Keratinocyte (primary cell): ENCODE data around the gene AJAP1. TPM values are rescaled to one million over a fixed set of nuclear protein-coding genes. Genes with fewer than 3 reads are reported as not detected.

Experiments
- DNase-seq: peaks from one replicate; pipeline ENCODE4 v3.0.0-alpha.2; 2011; ENCODE audit warnings: low read depth, missing footprints, low spot score
- FAIRE-seq: peaks from 2 replicates; lab custom pipeline; 2011; peaks lifted over from hg19 to GRCh38; lab: Jason Lieb, UNC
- H2AFZ ChIP-seq: 2 replicates; pipeline ENCODE4 v1.6.0; 2012; ENCODE audit warnings: low read length, control low read depth, inconsistent platforms; ENCODE audit not compliant: control insufficient read depth
- H3K27ac ChIP-seq: 2 replicates; pipeline ENCODE4 v1.5.1; 2011; ENCODE audit warnings: low read length; ENCODE audit not compliant: control insufficient read depth, insufficient read depth
- H3K27me3 ChIP-seq: 3 replicates; pipeline ENCODE4 v1.6.0; 2011; ENCODE audit warnings: low read length; ENCODE audit not compliant: control insufficient read depth, insufficient read depth; ENCODE audit errors: extremely low read depth
- H3K36me3 ChIP-seq, 2 experiments: 2 replicates in 1 of 2; 3 replicates in 1 of 2; pipeline ENCODE4 v1.5.1; 2011; ENCODE audit warnings: low read length in 2 of 2, mild to moderate bottlenecking in 1 of 2; ENCODE audit not compliant: control insufficient read depth in 2 of 2, insufficient read depth in 2 of 2; ENCODE audit errors: extremely low read depth in 1 of 2
- H3K4me1 ChIP-seq: 3 replicates; pipeline ENCODE4 v1.5.1; 2011; ENCODE audit warnings: low read length; ENCODE audit not compliant: control insufficient read depth, insufficient read depth; ENCODE audit errors: extremely low read depth
- H3K4me2 ChIP-seq: 3 replicates; pipeline ENCODE4 v1.6.0; 2011; ENCODE audit warnings: low read depth, low read length; ENCODE audit not compliant: control insufficient read depth, insufficient read depth; ENCODE audit errors: extremely low read depth
- H3K4me3 ChIP-seq, 3 experiments: fragments of 200-600 bp in 1 of 3; sonication (generic) in 1 of 3; 2 replicates in 2 of 3; 3 replicates in 1 of 3; pipeline ENCODE4 v1.5.1; 2011 to 2016; ENCODE audit warnings: low read length in 3 of 3, mild to moderate bottlenecking in 3 of 3, control low read depth in 2 of 3, inconsistent platforms in 1 of 3, low read depth in 1 of 3, mixed read lengths in 1 of 3, mixed run types in 1 of 3, moderate library complexity in 1 of 3; ENCODE audit not compliant: control insufficient read depth in 2 of 3, insufficient read depth in 2 of 3; ENCODE audit errors: extremely low read depth in 1 of 3
- H3K79me2 ChIP-seq: 2 replicates; pipeline ENCODE4 v1.6.0; 2012; ENCODE audit warnings: low read length; ENCODE audit not compliant: control insufficient read depth, insufficient read depth
- H3K9ac ChIP-seq: 3 replicates; pipeline ENCODE4 v1.6.0; 2011; ENCODE audit warnings: low read length; ENCODE audit not compliant: control insufficient read depth, insufficient read depth; ENCODE audit errors: extremely low read depth
- H3K9me1 ChIP-seq: 3 replicates; pipeline ENCODE4 v1.6.0; 2011; ENCODE audit warnings: low read length; ENCODE audit not compliant: control insufficient read depth, insufficient read depth; ENCODE audit errors: extremely low read depth
- H3K9me3 ChIP-seq: 2 replicates; pipeline ENCODE4 v1.5.1; 2012; ENCODE audit warnings: low read depth, low read length; ENCODE audit not compliant: control insufficient read depth
- H4K20me1 ChIP-seq: 3 replicates; pipeline ENCODE4 v1.6.0; 2011; ENCODE audit warnings: low read length; ENCODE audit not compliant: control insufficient read depth, insufficient read depth; ENCODE audit errors: extremely low read depth
- CTCF ChIP-seq, 3 experiments: IDR thresholded peaks in 1 of 3; conservative IDR thresholded peaks in 1 of 3; optimal IDR thresholded peaks in 1 of 3; 2 replicates in 2 of 3; 3 replicates in 1 of 3; pipeline versions ENCODE3 to v1.5.1; 2011; ENCODE audit warnings: low read length in 3 of 3, mild to moderate bottlenecking in 3 of 3, moderate library complexity in 2 of 3, control low read depth in 1 of 3, inconsistent platforms in 1 of 3; ENCODE audit not compliant: insufficient read depth in 2 of 3; ENCODE audit errors: extremely low read depth in 1 of 3
- EZH2 ChIP-seq: IDR thresholded peaks from one replicate; pipeline ENCODE4 v1.6.1; 2012; ENCODE audit warnings: inconsistent platforms, mild to moderate bottlenecking, low read length, moderate library complexity
- dilution Hi-C: fragments of 300-500 bp; cut with MboI; formaldehyde crosslinking; loops from one replicate; pipeline ENCODE4 v1.7.0; 2020; ENCODE audit warnings: low sequenced_read_pairs; ENCODE audit not compliant: extremely low pct_ligation_motif_present
- polyA plus RNA-seq, 5 experiments: library from polyadenylated mRNA; depleted of rRNA in 3 of 5; stranded (reverse) in 3 of 5; stranded (forward) in 1 of 5; unstranded in 1 of 5; fragments of >200 nt; gene quantifications; 1 replicate in 1 of 5; 2 replicates in 3 of 5; 3 replicates in 1 of 5; pipeline versions ENCODE4 v1.2.1 to v1.2.3, GENCODE V29; 2011 to 2012; ENCODE audit warnings: missing spikeins in 2 of 5, low read depth in 1 of 5, low replicate concordance in 1 of 5

The AJAP1 gene
- polyA plus RNA-seq, 1 donor (not counting 4 experiments of a cell fraction or from before 2014, with no cell fraction given) = 2.2 TPM

DNA sequence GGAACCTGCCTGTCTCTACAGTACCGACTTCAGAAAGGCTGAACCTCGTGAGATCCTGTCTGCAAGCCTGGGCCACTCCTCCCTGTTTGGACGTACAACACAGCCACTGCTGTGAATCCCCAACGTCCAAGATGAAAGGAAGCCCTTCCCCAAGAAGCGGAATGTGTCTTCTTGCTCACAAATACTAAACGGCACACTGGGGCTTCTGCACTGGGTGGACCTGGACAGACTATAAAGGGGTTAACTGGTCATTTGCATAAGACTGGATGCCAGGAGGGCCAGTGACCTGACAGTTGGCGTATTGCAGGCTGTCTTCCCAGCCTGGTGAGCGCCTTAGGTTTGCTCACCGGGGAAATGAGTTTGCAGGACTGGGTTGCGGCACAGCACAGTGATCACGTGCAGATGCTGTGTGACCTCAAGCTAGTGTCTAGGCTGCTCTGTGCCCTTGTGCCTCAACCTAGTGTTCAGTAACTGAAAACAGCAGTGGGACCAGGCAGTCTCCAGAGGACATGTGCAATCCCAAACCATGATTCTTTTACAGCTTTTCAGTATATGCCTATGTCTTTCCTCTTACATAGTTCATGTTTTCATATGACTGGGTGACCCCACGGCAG lies 19.5 kb upstream of the AJAP1 start:
- no peaks in the 10 kb centered on the region for H4K20me1 ChIP-seq
- no peaks in the 10 kb centered on the region for H3K9me1 ChIP-seq
- H3K4me3 ChIP-seq = no peak overlapping the region
- no peak overlapping the region for H3K4me2 ChIP-seq
- FAIRE-seq (no peak), DNase-seq (no peak)
- H3K9ac ChIP-seq = no peak overlapping the region
- H3K4me1 ChIP-seq = no peaks in the 10 kb centered on the region
- dilution Hi-C loops = no loop called here
- no peaks in the 10 kb centered on the region for H3K9me3 ChIP-seq
- H3K27ac ChIP-seq = no peak overlapping the region
- H3K79me2 ChIP-seq = no peaks in the 10 kb centered on the region
- TF ChIP-seq CTCF (optimal IDR thresholded peaks at IDR 0.05 in 1 of 3, IDR thresholded peaks at IDR 0.05 in 1 of 3, conservative IDR thresholded peaks at IDR 0.05 in 1 of 3; ENCODE audit: extremely low read depth in 1 of 3, insufficient read depth in 2 of 3, low read length in 3 of 3) = no peak
- TF ChIP-seq EZH2 = no peak
- H3K36me3 ChIP-seq = no peaks in the 10 kb centered on the region
- H3K27me3 ChIP-seq = no peaks in the 10 kb centered on the region
- no peak overlapping the region for H2AFZ ChIP-seq

GRCh38 chr1:4636186-4636585 lies 18.2 kb upstream of the AJAP1 start:
- Histone ChIP-seq H3K4me1 (no peaks in the 10 kb centered on the region), H3K27me3 (no peaks in the 10 kb centered on the region), H3K4me3 (no peak overlapping the region), H3K79me2 (no peaks in the 10 kb centered on the region), H3K27ac (no peak overlapping the region), H3K36me3 (no peaks in the 10 kb centered on the region), H2AFZ (no peak overlapping the region), H3K9ac (no peak overlapping the region), H3K4me2 (no peak overlapping the region), H3K9me1 (no peaks in the 10 kb centered on the region), H4K20me1 (no peaks in the 10 kb centered on the region), H3K9me3 (no peaks in the 10 kb centered on the region)
- FAIRE-seq (no peak), DNase-seq (no peak)
- TF ChIP-seq EZH2 (no peak), CTCF (optimal IDR thresholded peaks at IDR 0.05 in 1 of 3, IDR thresholded peaks at IDR 0.05 in 1 of 3, conservative IDR thresholded peaks at IDR 0.05 in 1 of 3; ENCODE audit: extremely low read depth in 1 of 3, insufficient read depth in 2 of 3, low read length in 3 of 3) (no peak)
- dilution Hi-C loops = no loop called here
